Liver (tissue), 3 donors: Measurements from ENCODE around the gene ROR1.

Source experiments
- ATF3 ChIP-seq: IDR thresholded peaks from 2 replicates; pipeline ENCODE4 v1.6.1; 2016; ENCODE audit warnings: antibody characterized with exemption
- CTCF ChIP-seq: fragments of 150-350 bp; IDR thresholded peaks from 2 replicates; pipeline ENCODE4 v1.5.1; 2017; ENCODE audit warnings: improper control_type of control experiment, low read depth, low read length; ENCODE audit not compliant: missing input control
- FOXA1 ChIP-seq: IDR thresholded peaks from 2 replicates; pipeline ENCODE4 v1.6.1; 2016; ENCODE audit warnings: antibody characterized with exemption
- GABPA ChIP-seq, 2 donors: IDR thresholded peaks in 1 of 2; conservative IDR thresholded peaks in 1 of 2; 2 replicates each; pipeline ENCODE4 v1.6.1; 2016; ENCODE audit warnings: antibody characterized with exemption in 2 of 2, mild to moderate bottlenecking in 1 of 2, moderate library complexity in 1 of 2
- JUND ChIP-seq, 2 donors: IDR thresholded peaks; 2 replicates each; pipeline ENCODE4 v1.6.1; 2016; ENCODE audit warnings: antibody characterized with exemption in 2 of 2
- MAX ChIP-seq: IDR thresholded peaks from 2 replicates; pipeline ENCODE4 v1.6.1; 2016; ENCODE audit warnings: antibody characterized with exemption
- RAD21 ChIP-seq, 2 donors: IDR thresholded peaks; 2 replicates each; pipeline ENCODE4 v1.6.1; 2016; ENCODE audit warnings: antibody characterized with exemption in 2 of 2, mild to moderate bottlenecking in 2 of 2
- REST ChIP-seq: IDR thresholded peaks from 2 replicates; pipeline ENCODE4 v1.6.1; 2016; ENCODE audit warnings: antibody characterized with exemption, mild to moderate bottlenecking
- SP1 ChIP-seq: IDR thresholded peaks from 2 replicates; pipeline ENCODE4 v1.6.1; 2018; ENCODE audit warnings: antibody characterized with exemption, mild to moderate bottlenecking
- TAF1 ChIP-seq: conservative IDR thresholded peaks from 2 replicates; pipeline ENCODE4 v1.6.1; 2016; ENCODE audit warnings: antibody characterized with exemption, mild to moderate bottlenecking
- YY1 ChIP-seq: IDR thresholded peaks from 2 replicates; pipeline ENCODE4 v1.6.1; 2016; ENCODE audit warnings: antibody characterized with exemption, mild to moderate bottlenecking
- donor health status: healthy.
- donor health status: healthy.

DNA sequence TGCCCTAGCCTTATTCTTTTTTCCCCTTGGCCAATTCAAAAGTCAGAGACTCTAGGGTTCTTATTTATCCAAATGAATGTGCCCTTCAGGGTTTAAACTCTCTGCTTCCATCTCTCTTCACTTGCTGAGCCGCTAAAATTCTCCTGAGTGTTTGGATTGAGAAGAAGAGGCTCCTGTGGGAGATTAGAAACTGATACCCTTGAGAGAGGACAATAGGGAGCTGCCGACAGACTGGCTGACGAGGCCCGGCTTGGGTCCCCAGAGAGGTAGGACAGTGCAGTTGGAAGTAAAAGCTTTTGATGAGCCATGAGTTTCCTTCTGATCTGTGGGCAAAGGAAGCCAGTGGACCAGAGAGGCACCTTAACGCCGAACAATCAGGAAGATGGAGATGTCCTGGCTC, 388.3 kb downstream of the ROR1 start:
- no peak for TF ChIP-seq CTCF
- TF ChIP-seq JUND (IDR thresholded peaks at IDR 0.05) = no peak
- no peak for TF ChIP-seq REST
- TF ChIP-seq FOXA1 = no peak
- TF ChIP-seq YY1 = no peak
- TF ChIP-seq ATF3 = no peak
- no peak for TF ChIP-seq GABPA (IDR thresholded peaks at IDR 0.05 in 1 of 2, conservative IDR thresholded peaks at IDR 0.05 in 1 of 2)
- no peak for TF ChIP-seq SP1
- no peak for TF ChIP-seq RAD21 (IDR thresholded peaks at IDR 0.05)
- TF ChIP-seq MAX = no peak
- TF ChIP-seq TAF1 = no peak
